Upper lobe of right lung (tissue), 1 donor: ENCODE data around the gene SMCO2. TPM values are rescaled to one million over a fixed set of nuclear protein-coding genes. Genes with fewer than 3 reads are reported as not detected.

Source experiments
- ATAC-seq: fragments of 200-7000 bp; cut with Tn5 transposase; one replicate; pipeline ENCODE4 v1.9.1; 2020; ENCODE audit warnings: mild to moderate bottlenecking, moderate library complexity
- DNase-seq: peaks from one replicate; pipeline ENCODE4 v3.0.0-alpha.2; 2020
- H3K27ac ChIP-seq: fragments of 200-600 bp; one replicate; pipeline ENCODE4 v1.8.0; 2022
- H3K27me3 ChIP-seq: fragments of 200-600 bp; one replicate; pipeline ENCODE4 v1.8.0; 2022; ENCODE audit warnings: mild to moderate bottlenecking
- H3K36me3 ChIP-seq: fragments of 200-600 bp; one replicate; pipeline ENCODE4 v1.8.0; 2022
- H3K4me1 ChIP-seq: fragments of 200-600 bp; one replicate; pipeline ENCODE4 v1.8.0; 2022
- H3K4me3 ChIP-seq: fragments of 200-600 bp; one replicate; pipeline ENCODE4 v1.8.0; 2022; ENCODE audit warnings: mild to moderate bottlenecking
- H3K9me3 ChIP-seq: fragments of 200-600 bp; one replicate; pipeline ENCODE4 v1.8.0; 2022
- CTCF ChIP-seq: fragments of 200-600 bp; IDR thresholded peaks from one replicate; pipeline ENCODE4 v1.8.0; 2022; ENCODE audit warnings: antibody characterized with exemption
- intact Hi-C: fragments of 100-400 bp; cut with DNase I; formaldehyde crosslinking; loops from one replicate; pipeline ENCODE4 v1.11.0; 2022
- long read RNA-seq: library from polyadenylated mRNA; unstranded; transcript quantifications from one replicate; pipeline ENCODE4 v2.0.0, GENCODE V29; 2021
- total RNA-seq: library from RNA; stranded (reverse); fragmentation: NEBNext Ultra II Directional; extraction: Animal tissue kit (Norgen Biotek cat#: 25700); gene quantifications from one replicate; pipeline ENCODE4 v1.2.1, GENCODE V29; 2021
- donor health status: DM: no; HTN: yes; CAD: no; lungs with severe emphysema.

The SMCO2 gene
- 0.38 TPM for total RNA-seq
- long read RNA-seq: 0 reads

GRCh38 chr12:27446436-27446835, at the start of gene SMCO2:
Gene SMCO2, plus strand, starts transcription at chr12:27446736. Its CDS starts 23,896 bp downstream, at chr12:27470632.
- H3K27ac ChIP-seq: no peak within 1 kb of the TSS
- no peaks in the 10 kb centered on the region for H3K36me3 ChIP-seq
- no peak for ATAC-seq
- no peak for TF ChIP-seq CTCF
- no peak within 1 kb of the TSS for H3K4me3 ChIP-seq
- H3K27me3 ChIP-seq: no peaks in the 10 kb centered on the region
- peaks cover 6% of the 10 kb centered on the region for H3K9me3 ChIP-seq
- no peak for DNase-seq
- H3K4me1 ChIP-seq: no peaks in the 10 kb centered on the region
- intact Hi-C loops: no loop called here

GRCh38 chr12:27398466-27398865, 48.1 kb upstream of the SMCO2 start:
- no peak for ATAC-seq
- Histone ChIP-seq H3K27me3 (no peaks in the 10 kb centered on the region), H3K27ac (no peak overlapping the region), H3K4me1 (no peaks in the 10 kb centered on the region), H3K9me3 (no peaks in the 10 kb centered on the region), H3K4me3 (no peak overlapping the region), H3K36me3 (no peaks in the 10 kb centered on the region)
- DNase-seq: no peak
- intact Hi-C loops: no loop called here
- TF ChIP-seq CTCF: no peak

GRCh38 chr12:27399074-27399473, 47.5 kb upstream of the SMCO2 start:
- no peaks in the 10 kb centered on the region for H3K27me3 ChIP-seq
- H3K27ac ChIP-seq: no peak overlapping the region
- ATAC-seq (no peak), DNase-seq (no peak)
- no peak overlapping the region for H3K4me3 ChIP-seq
- no peaks in the 10 kb centered on the region for H3K36me3 ChIP-seq
- no peaks in the 10 kb centered on the region for H3K9me3 ChIP-seq
- intact Hi-C loops: no loop called here
- TF ChIP-seq CTCF: no peak
- H3K4me1 ChIP-seq: no peaks in the 10 kb centered on the region

GRCh38 chr12:27400856-27401354, 45.6 kb upstream of the SMCO2 start:
- no peak for ATAC-seq
- DNase-seq: no peak
- no peak for TF ChIP-seq CTCF
- intact Hi-C loops: no loop called here
- H3K27ac ChIP-seq: no peak overlapping the region
- H3K4me1 ChIP-seq: no peaks in the 10 kb centered on the region
- no peaks in the 10 kb centered on the region for H3K9me3 ChIP-seq
- H3K27me3 ChIP-seq: no peaks in the 10 kb centered on the region
- H3K4me3 ChIP-seq: no peak overlapping the region
- H3K36me3 ChIP-seq: no peaks in the 10 kb centered on the region

GRCh38 chr12:27412047-27412446, 34.5 kb upstream of the SMCO2 start:
- DNase-seq: no peak
- Histone ChIP-seq H3K9me3 (no peaks in the 10 kb centered on the region), H3K27ac (no peak overlapping the region), H3K27me3 (no peaks in the 10 kb centered on the region), H3K4me1 (no peaks in the 10 kb centered on the region), H3K36me3 (no peaks in the 10 kb centered on the region), H3K4me3 (no peak overlapping the region)
- intact Hi-C loops: no loop called here
- no peak for TF ChIP-seq CTCF
- no peak for ATAC-seq

- DNase-seq (no peak), ATAC-seq (no peak)
- no peak for TF ChIP-seq CTCF
- H3K9me3 ChIP-seq: no peaks in the 10 kb centered on the region
- no peaks in the 10 kb centered on the region for H3K4me1 ChIP-seq
- no peaks in the 10 kb centered on the region for H3K36me3 ChIP-seq
- H3K27me3 ChIP-seq: no peaks in the 10 kb centered on the region
- H3K27ac ChIP-seq: no peak overlapping the region
- no peak overlapping the region for H3K4me3 ChIP-seq
- intact Hi-C loops: no loop called here
Observed at GRCh38 chr12:27422697-27423096, 23.8 kb upstream of the SMCO2 start.
